Measurements from ENCODE around the gene OR56A1. TPM values are rescaled to one million over a fixed set of nuclear protein-coding genes. Genes with fewer than 3 reads are reported as not detected.

Gene OR56A1
- total RNA-seq, 1 experiment from 2014 or later: 0.04 TPM

GRCh38 chr11:6067502-6067901 lies 36.9 kb upstream of the OR56A1 start:
- no peak for DNase-seq (ENCODE audit: low spot score)
- CTCF ChIA-PET: no interaction called here
- no peak for TF ChIP-seq EZH2 (IDR thresholded peaks at IDR 0.05; ENCODE audit: borderline replicate concordance, low read depth, low read length, poor library complexity, severe bottlenecking)
- no peak for TF ChIP-seq CTCF (conservative IDR thresholded peaks at IDR 0.05; ENCODE audit: low read depth, low read length)
- Histone ChIP-seq H3K4me1 (ENCODE audit: insufficient read depth, low read length, poor library complexity, severe bottlenecking) (no peaks in the 10 kb centered on the region), H3K36me3 (ENCODE audit: insufficient read depth, low read length, poor library complexity, severe bottlenecking) (no peaks in the 10 kb centered on the region), H3K27ac (ENCODE audit: low read depth, low read length, poor library complexity, severe bottlenecking) (no peak overlapping the region), H3K4me3 (ENCODE audit: low read depth, low read length, poor library complexity, severe bottlenecking) (no peak overlapping the region), H3K9me3 (ENCODE audit: low read depth, low read length, poor library complexity, severe bottlenecking) (no peaks in the 10 kb centered on the region), H3K27me3 (replicated peaks; ENCODE audit: insufficient read depth, low read depth, low read length, poor library complexity) (no peaks in the 10 kb centered on the region)
- POLR2A ChIA-PET (ENCODE audit: low non-redundant PET): no interaction called here
- intact Hi-C loops (cut with micrococcal nuclease; ENCODE audit: unreplicated experiment): no loop called here
- BruUV-seq (replicated peaks): no TSS peak

DNA sequence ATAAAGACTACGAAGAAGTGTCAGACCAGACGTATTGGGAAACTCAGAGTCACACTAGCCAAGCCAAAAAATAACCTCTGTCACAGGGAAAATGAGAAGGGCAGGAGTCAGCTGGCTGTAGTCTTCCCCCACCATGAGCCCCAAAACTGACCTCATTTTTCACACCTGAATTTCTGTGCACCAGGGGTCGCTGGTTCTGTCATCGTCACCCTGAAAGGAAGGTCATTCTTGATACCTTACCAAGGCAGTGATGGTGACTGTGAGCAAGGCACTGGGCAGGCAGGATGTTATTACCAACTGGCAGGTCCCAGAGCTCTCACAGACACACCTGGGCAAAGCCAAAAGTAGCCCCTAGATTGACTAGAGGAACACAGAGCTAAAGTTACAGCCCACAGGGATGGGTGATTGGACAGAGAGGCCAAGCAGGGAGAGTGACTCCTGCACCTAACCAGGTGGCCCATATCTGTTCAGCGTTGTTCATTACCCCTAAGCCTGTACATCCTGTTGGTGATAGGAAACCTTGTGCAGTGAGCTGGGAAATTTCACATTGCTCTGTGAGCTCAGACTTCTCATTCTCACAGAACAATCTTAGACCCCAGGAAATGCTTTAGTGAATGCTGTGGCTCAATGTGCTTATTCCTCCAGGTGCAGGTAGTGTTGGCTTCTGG lies 32.3 kb upstream of the OR56A1 start:
- H3K36me3 ChIP-seq (ENCODE audit: insufficient read depth, low read length, poor library complexity, severe bottlenecking): no peaks in the 10 kb centered on the region
- H3K27me3 ChIP-seq (replicated peaks; ENCODE audit: insufficient read depth, low read depth, low read length, poor library complexity): no peaks in the 10 kb centered on the region
- POLR2A ChIA-PET (ENCODE audit: low non-redundant PET): no interaction called here
- no peak for DNase-seq (ENCODE audit: low spot score)
- no peaks in the 10 kb centered on the region for H3K4me1 ChIP-seq (ENCODE audit: insufficient read depth, low read length, poor library complexity, severe bottlenecking)
- intact Hi-C loops (cut with micrococcal nuclease; ENCODE audit: unreplicated experiment): no loop called here
- no TSS peak for BruUV-seq (replicated peaks)
- no peaks in the 10 kb centered on the region for H3K9me3 ChIP-seq (ENCODE audit: low read depth, low read length, poor library complexity, severe bottlenecking)
- H3K27ac ChIP-seq (ENCODE audit: low read depth, low read length, poor library complexity, severe bottlenecking): no peak overlapping the region
- CTCF ChIA-PET: no interaction called here
- TF ChIP-seq CTCF (conservative IDR thresholded peaks at IDR 0.05; ENCODE audit: low read depth, low read length) (0 out of 2 replicates have a peak, but pooled peaks have one; percentile 10), EZH2 (IDR thresholded peaks at IDR 0.05; ENCODE audit: borderline replicate concordance, low read depth, low read length, poor library complexity, severe bottlenecking) (no peak)
- H3K4me3 ChIP-seq (ENCODE audit: low read depth, low read length, poor library complexity, severe bottlenecking): no peak overlapping the region

DNA sequence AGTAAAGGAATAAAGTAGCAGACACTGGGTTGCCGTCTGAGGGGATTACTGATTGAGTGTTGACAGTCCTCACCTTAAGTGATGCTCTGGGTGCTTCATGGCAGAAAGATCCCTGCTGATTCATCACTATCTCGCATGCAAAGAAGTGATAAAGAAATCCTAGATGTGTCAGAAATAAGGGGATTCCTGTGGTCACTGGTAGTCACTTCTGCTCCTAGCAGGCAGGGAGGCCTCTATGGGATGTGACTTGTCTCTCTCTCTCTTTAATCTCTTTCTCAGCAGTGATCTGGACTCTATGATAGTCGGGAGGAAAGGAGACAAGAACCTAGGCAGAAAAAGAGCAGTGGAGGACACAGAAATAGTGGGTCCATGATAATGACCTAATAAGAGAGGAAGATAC lies 30.9 kb upstream of the OR56A1 start:
- intact Hi-C loops (cut with micrococcal nuclease; ENCODE audit: unreplicated experiment): no loop called here
- ChIA-PET POLR2A (ENCODE audit: low non-redundant PET) (no interaction called here), CTCF (no interaction called here)
- BruUV-seq (replicated peaks): no TSS peak
- Histone ChIP-seq H3K27me3 (replicated peaks; ENCODE audit: insufficient read depth, low read depth, low read length, poor library complexity) (no peaks in the 10 kb centered on the region), H3K9me3 (ENCODE audit: low read depth, low read length, poor library complexity, severe bottlenecking) (no peaks in the 10 kb centered on the region), H3K36me3 (ENCODE audit: insufficient read depth, low read length, poor library complexity, severe bottlenecking) (no peaks in the 10 kb centered on the region), H3K27ac (ENCODE audit: low read depth, low read length, poor library complexity, severe bottlenecking) (no peak overlapping the region), H3K4me3 (ENCODE audit: low read depth, low read length, poor library complexity, severe bottlenecking) (no peak overlapping the region), H3K4me1 (ENCODE audit: insufficient read depth, low read length, poor library complexity, severe bottlenecking) (no peaks in the 10 kb centered on the region)
- no peak for DNase-seq (ENCODE audit: low spot score)
- TF ChIP-seq EZH2 (IDR thresholded peaks at IDR 0.05; ENCODE audit: borderline replicate concordance, low read depth, low read length, poor library complexity, severe bottlenecking): no peak
- no peak for TF ChIP-seq CTCF (conservative IDR thresholded peaks at IDR 0.05; ENCODE audit: low read depth, low read length)

Data from A673 (cell line).